ENCODE data around the gene THSD4.

DNA sequence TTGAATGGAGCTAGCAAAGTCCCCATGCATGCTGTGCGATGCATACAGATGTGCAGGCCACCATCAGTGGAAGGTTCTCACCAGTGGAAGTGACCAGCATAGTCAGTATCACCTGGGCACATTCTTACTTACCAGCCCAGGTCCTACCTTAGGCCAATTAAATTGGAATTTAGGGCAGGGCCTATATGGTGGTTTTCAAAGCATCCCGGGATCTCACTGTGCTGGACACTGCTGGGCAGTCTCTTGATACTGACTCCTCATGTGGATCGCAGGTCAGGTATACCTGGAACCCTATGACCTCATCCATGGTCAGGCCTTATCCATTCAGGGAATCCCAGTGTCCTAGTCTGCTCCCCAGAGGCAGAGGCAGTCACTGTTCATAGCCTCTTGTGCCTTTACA, 358.5 kb downstream of the THSD4 start:
- TF ChIP-seq, protein P1, sequence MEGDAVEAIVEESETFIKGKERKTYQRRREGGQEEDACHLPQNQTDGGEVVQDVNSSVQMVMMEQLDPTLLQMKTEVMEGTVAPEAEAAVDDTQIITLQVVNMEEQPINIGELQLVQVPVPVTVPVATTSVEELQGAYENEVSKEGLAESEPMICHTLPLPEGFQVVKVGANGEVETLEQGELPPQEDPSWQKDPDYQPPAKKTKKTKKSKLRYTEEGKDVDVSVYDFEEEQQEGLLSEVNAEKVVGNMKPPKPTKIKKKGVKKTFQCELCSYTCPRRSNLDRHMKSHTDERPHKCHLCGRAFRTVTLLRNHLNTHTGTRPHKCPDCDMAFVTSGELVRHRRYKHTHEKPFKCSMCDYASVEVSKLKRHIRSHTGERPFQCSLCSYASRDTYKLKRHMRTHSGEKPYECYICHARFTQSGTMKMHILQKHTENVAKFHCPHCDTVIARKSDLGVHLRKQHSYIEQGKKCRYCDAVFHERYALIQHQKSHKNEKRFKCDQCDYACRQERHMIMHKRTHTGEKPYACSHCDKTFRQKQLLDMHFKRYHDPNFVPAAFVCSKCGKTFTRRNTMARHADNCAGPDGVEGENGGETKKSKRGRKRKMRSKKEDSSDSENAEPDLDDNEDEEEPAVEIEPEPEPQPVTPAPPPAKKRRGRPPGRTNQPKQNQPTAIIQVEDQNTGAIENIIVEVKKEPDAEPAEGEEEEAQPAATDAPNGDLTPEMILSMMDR (IDR thresholded peaks at IDR 0.05) = no peak
- TF ChIP-seq POLR2A (IDR thresholded peaks at IDR 0.05) = no peak
